ENCODE data around the gene LIMK1.
"Not testable (repeated sequence)": the region's sequence is repeated elsewhere in the genome, so short reads cannot be mapped to it uniquely, and the experiment has no call there.

Gene LIMK1

GRCh38 chr7:74043523-74043951 lies 40.1 kb upstream of the LIMK1 start:
- H3K36me3 ChIP-seq (replicated peaks in 1 of 2; ENCODE audit: control insufficient read depth in 2 of 2, insufficient read depth in 2 of 2, low read length in 2 of 2): no peaks in the 10 kb centered on the region
- no peak overlapping the region for H3K14ac ChIP-seq (ENCODE audit: low read length)
- peak overlapping the region; percentile 18 for H2BK15ac ChIP-seq (ENCODE audit: low read length)
- WGBS, 2 donors (ENCODE audit: extremely low coverage in 2 of 2, insufficient read length in 2 of 2, insufficient replicate concordance in 1 of 2): no CpG with 5 or more reads among the region's 9 CpGs
- no peak overlapping the region for H3K4me2 ChIP-seq (ENCODE audit: insufficient read depth, low read length, poor library complexity, severe bottlenecking)
- no peak for DNase-seq (ENCODE audit: low spot score)
- H2AK5ac ChIP-seq (ENCODE audit: low read depth, low read length): no peak overlapping the region
- no peak overlapping the region for H4K8ac ChIP-seq (ENCODE audit: low read depth, low read length)
- peaks cover 3% of the 10 kb centered on the region for H3K79me1 ChIP-seq (ENCODE audit: low read depth, low read length)
- H3K9me3 ChIP-seq (replicated peaks in 1 of 2; ENCODE audit: control insufficient read depth in 2 of 2, insufficient read depth in 1 of 2, low read depth in 1 of 2, low read length in 2 of 2): no peaks in the 10 kb centered on the region
- no peak overlapping the region for H2BK120ac ChIP-seq (ENCODE audit: low read depth, low read length)
- peaks cover 13% of the 10 kb centered on the region in 2 donors for H3K4me1 ChIP-seq (ENCODE audit: control insufficient read depth in 2 of 2, insufficient read depth in 1 of 2, low read depth in 1 of 2, low read length in 2 of 2)
- H2BK5ac ChIP-seq (ENCODE audit: low read length): no peak overlapping the region
- H3K18ac ChIP-seq (ENCODE audit: low read length): peak overlapping the region; percentile 17
- peaks cover 0 to 19% (median 2%) of the 10 kb centered on the region in 3 experiments for H3K27me3 ChIP-seq (ENCODE audit: control insufficient read depth in 3 of 3, insufficient read depth in 3 of 3, low read depth in 1 of 3, low read length in 3 of 3)
- H3K4ac ChIP-seq (ENCODE audit: low read length): no peak overlapping the region
- peak overlapping the region; percentile 77 for H2AFZ ChIP-seq (ENCODE audit: low read length)
- H3K4me3 ChIP-seq (ENCODE audit: low read length in 2 of 2): no peak overlapping the region
- H4K91ac ChIP-seq (ENCODE audit: low read depth, low read length, poor library complexity): no peak overlapping the region
- H3K27ac ChIP-seq (replicated peaks; ENCODE audit: low read length): no peak overlapping the region
- H3K9ac ChIP-seq (ENCODE audit: low read depth, low read length, poor library complexity): no peak overlapping the region
- H3K23ac ChIP-seq (ENCODE audit: low read depth, low read length, poor library complexity): no peak overlapping the region
- no peak overlapping the region for H2BK12ac ChIP-seq (ENCODE audit: low read length)

- H3K9me3 ChIP-seq (replicated peaks in 1 of 2; ENCODE audit: control insufficient read depth in 2 of 2, insufficient read depth in 1 of 2, low read depth in 1 of 2, low read length in 2 of 2): no peaks in the 10 kb centered on the region
- H2BK120ac ChIP-seq (ENCODE audit: low read depth, low read length): no peak overlapping the region
- H2AFZ ChIP-seq (ENCODE audit: low read length): peak overlapping the region; percentile 10
- H2BK15ac ChIP-seq (ENCODE audit: low read length): peak overlapping the region; percentile 2
- H2BK12ac ChIP-seq (ENCODE audit: low read length): no peak overlapping the region
- H3K18ac ChIP-seq (ENCODE audit: low read length): peak overlapping the region; percentile 23
- H2AK5ac ChIP-seq (ENCODE audit: low read depth, low read length): no peak overlapping the region
- H3K79me1 ChIP-seq (ENCODE audit: low read depth, low read length): peaks cover 3% of the 10 kb centered on the region
- H3K4me1 ChIP-seq (ENCODE audit: control insufficient read depth in 2 of 2, insufficient read depth in 1 of 2, low read depth in 1 of 2, low read length in 2 of 2): peaks cover 13% of the 10 kb centered on the region in 2 donors
- no peak overlapping the region for H3K27ac ChIP-seq (replicated peaks; ENCODE audit: low read length)
- no peak overlapping the region for H3K9ac ChIP-seq (ENCODE audit: low read depth, low read length, poor library complexity)
- no peak for DNase-seq (ENCODE audit: low spot score)
- H4K8ac ChIP-seq (ENCODE audit: low read depth, low read length): no peak overlapping the region
- no peak overlapping the region for H3K14ac ChIP-seq (ENCODE audit: low read length)
- H4K91ac ChIP-seq (ENCODE audit: low read depth, low read length, poor library complexity): no peak overlapping the region
- H3K36me3 ChIP-seq (replicated peaks in 1 of 2; ENCODE audit: control insufficient read depth in 2 of 2, insufficient read depth in 2 of 2, low read length in 2 of 2): no peaks in the 10 kb centered on the region
- no CpG with 5 or more reads among the region's 20 CpGs for WGBS, 2 donors (ENCODE audit: extremely low coverage in 2 of 2, insufficient read length in 2 of 2, insufficient replicate concordance in 1 of 2)
- H2BK5ac ChIP-seq (ENCODE audit: low read length): no peak overlapping the region
- H3K4me2 ChIP-seq (ENCODE audit: insufficient read depth, low read length, poor library complexity, severe bottlenecking): no peak overlapping the region
- no peak overlapping the region for H3K4me3 ChIP-seq (ENCODE audit: low read length in 2 of 2)
- H3K4ac ChIP-seq (ENCODE audit: low read length): no peak overlapping the region
- H3K27me3 ChIP-seq (ENCODE audit: control insufficient read depth in 3 of 3, insufficient read depth in 3 of 3, low read depth in 1 of 3, low read length in 3 of 3): peaks cover 0 to 19% (median 0%) of the 10 kb centered on the region in 3 experiments
- no peak overlapping the region for H3K23ac ChIP-seq (ENCODE audit: low read depth, low read length, poor library complexity)
These were observed 38.9 kb upstream of the LIMK1 start for GRCh38 chr7:74044366-74045350.

GRCh38 chr7:74046581-74046980 lies 37.0 kb upstream of the LIMK1 start:
- H3K9me3 ChIP-seq (replicated peaks in 1 of 2; ENCODE audit: control insufficient read depth in 2 of 2, insufficient read depth in 1 of 2, low read depth in 1 of 2, low read length in 2 of 2); H4K91ac ChIP-seq (ENCODE audit: low read depth, low read length, poor library complexity); H3K79me1 ChIP-seq (ENCODE audit: low read depth, low read length); H3K9ac ChIP-seq (ENCODE audit: low read depth, low read length, poor library complexity); H2BK15ac ChIP-seq (ENCODE audit: low read length); H4K8ac ChIP-seq (ENCODE audit: low read depth, low read length); H3K23ac ChIP-seq (ENCODE audit: low read depth, low read length, poor library complexity); H3K36me3 ChIP-seq (replicated peaks in 1 of 2; ENCODE audit: control insufficient read depth in 2 of 2, insufficient read depth in 2 of 2, low read length in 2 of 2); H2AFZ ChIP-seq (ENCODE audit: low read length); H2BK120ac ChIP-seq (ENCODE audit: low read depth, low read length); H2BK5ac ChIP-seq (ENCODE audit: low read length); H3K4ac ChIP-seq (ENCODE audit: low read length); H3K18ac ChIP-seq (ENCODE audit: low read length); H3K14ac ChIP-seq (ENCODE audit: low read length); H3K4me2 ChIP-seq (ENCODE audit: insufficient read depth, low read length, poor library complexity, severe bottlenecking); DNase-seq (ENCODE audit: low spot score); H2AK5ac ChIP-seq (ENCODE audit: low read depth, low read length); H3K4me3 ChIP-seq (ENCODE audit: low read length in 2 of 2); H2BK12ac ChIP-seq (ENCODE audit: low read length); H3K27ac ChIP-seq (replicated peaks; ENCODE audit: low read length): not testable (repeated sequence)
- Histone ChIP-seq H3K27me3 (ENCODE audit: control insufficient read depth in 3 of 3, insufficient read depth in 3 of 3, low read depth in 1 of 3, low read length in 3 of 3) (peaks cover 0 to 19% (median 0%) of the 10 kb centered on the region in 3 experiments), H3K4me1 (ENCODE audit: control insufficient read depth in 2 of 2, insufficient read depth in 1 of 2, low read depth in 1 of 2, low read length in 2 of 2) (peaks cover 13% of the 10 kb centered on the region in 2 donors)
- no CpG with 5 or more reads among the region's 7 CpGs for WGBS, 2 donors (ENCODE audit: extremely low coverage in 2 of 2, insufficient read length in 2 of 2, insufficient replicate concordance in 1 of 2)

GRCh38 chr7:74047804-74048380 lies 35.7 kb upstream of the LIMK1 start:
- no peak overlapping the region for H3K4me2 ChIP-seq (ENCODE audit: insufficient read depth, low read length, poor library complexity, severe bottlenecking)
- no peak for DNase-seq (ENCODE audit: low spot score)
- H4K8ac ChIP-seq (ENCODE audit: low read depth, low read length): no peak overlapping the region
- no peak overlapping the region for H2BK15ac ChIP-seq (ENCODE audit: low read length)
- H2BK120ac ChIP-seq (ENCODE audit: low read depth, low read length): no peak overlapping the region
- no peak overlapping the region for H3K14ac ChIP-seq (ENCODE audit: low read length)
- peaks cover 0 to 13% (median 0%) of the 10 kb centered on the region in 3 experiments for H3K27me3 ChIP-seq (ENCODE audit: control insufficient read depth in 3 of 3, insufficient read depth in 3 of 3, low read depth in 1 of 3, low read length in 3 of 3)
- H2BK5ac ChIP-seq (ENCODE audit: low read length): no peak overlapping the region
- no CpG with 5 or more reads among the region's 5 CpGs for WGBS, 2 donors (ENCODE audit: extremely low coverage in 2 of 2, insufficient read length in 2 of 2, insufficient replicate concordance in 1 of 2)
- H2AFZ ChIP-seq (ENCODE audit: low read length): no peak overlapping the region
- no peak overlapping the region for H3K23ac ChIP-seq (ENCODE audit: low read depth, low read length, poor library complexity)
- H3K9ac ChIP-seq (ENCODE audit: low read depth, low read length, poor library complexity): peak overlapping the region; percentile 31
- H3K4ac ChIP-seq (ENCODE audit: low read length): no peak overlapping the region
- H3K79me1 ChIP-seq (ENCODE audit: low read depth, low read length): peaks cover 3% of the 10 kb centered on the region
- H4K91ac ChIP-seq (ENCODE audit: low read depth, low read length, poor library complexity): no peak overlapping the region
- H3K4me1 ChIP-seq (ENCODE audit: control insufficient read depth in 2 of 2, insufficient read depth in 1 of 2, low read depth in 1 of 2, low read length in 2 of 2): peaks cover 11 to 13% of the 10 kb centered on the region in 2 donors
- no peak overlapping the region for H3K4me3 ChIP-seq (ENCODE audit: low read length in 2 of 2)
- no peak overlapping the region for H2BK12ac ChIP-seq (ENCODE audit: low read length)
- H3K9me3 ChIP-seq (replicated peaks in 1 of 2; ENCODE audit: control insufficient read depth in 2 of 2, insufficient read depth in 1 of 2, low read depth in 1 of 2, low read length in 2 of 2): no peaks in the 10 kb centered on the region
- H3K27ac ChIP-seq (replicated peaks; ENCODE audit: low read length): no peak overlapping the region
- H3K36me3 ChIP-seq (replicated peaks in 1 of 2; ENCODE audit: control insufficient read depth in 2 of 2, insufficient read depth in 2 of 2, low read length in 2 of 2): no peaks in the 10 kb centered on the region
- peak overlapping the region; percentile 23 for H3K18ac ChIP-seq (ENCODE audit: low read length)
- H2AK5ac ChIP-seq (ENCODE audit: low read depth, low read length): peak overlapping the region; percentile 56
